ENCODE results near the gene NAPSA. TPM values are rescaled to one million over a fixed set of nuclear protein-coding genes. Genes with fewer than 3 reads are reported as not detected.
A peak's percentile ranks its signal among the peaks of the same experiment; 100 is the strongest.

Gene NAPSA
- total and polyA plus RNA-seq, 9 of the 15 experiments (the other 6 are each of a cell fraction or from before 2014, with no cell fraction given), result 0.25 to 1.9 (median 0.69) TPM

- TF ChIP-seq ZNF431 (CRISPR knock-in tag; IDR thresholded peaks at IDR 0.05) (no peak; the same call in 1 of the 2 replicates), U2AF1 (optimal IDR thresholded peaks at IDR 0.05; ENCODE audit: low read depth, low read length) (no peak), E2F6 (IDR thresholded peaks at IDR 0.05; ENCODE audit: borderline replicate concordance in 1 of 2, extremely low read depth in 1 of 2, insufficient read depth in 1 of 2, insufficient read length in 1 of 2, low read depth in 1 of 2, low read length in 1 of 2, poor library complexity in 1 of 2, severe bottlenecking in 1 of 2) (peak; percentile 79 to 92), NCOR1 (IDR thresholded peaks at IDR 0.05) (no peak), GTF2A2 (tag; IDR thresholded peaks at IDR 0.05) (no peak), POU5F1 (IDR thresholded peaks at IDR 0.05; ENCODE audit: borderline replicate concordance, low read depth, low read length, partially characterized antibody) (no peak), PREB (CRISPR knock-in tag; IDR thresholded peaks at IDR 0.05) (no peak), POLR2A (conservative IDR thresholded peaks at IDR 0.05) (peak; percentile 95), ZNF140 (CRISPR knock-in tag; IDR thresholded peaks at IDR 0.05) (no peak), MIER1 (IDR thresholded peaks at IDR 0.05; ENCODE audit: low read depth) (no peak), ZNF444 (CRISPR knock-in tag; IDR thresholded peaks at IDR 0.05) (no peak), CREM (IDR thresholded peaks at IDR 0.05; ENCODE audit: low read depth) (peak; percentile 100), USF1 (CRISPR knock-in tag; IDR thresholded peaks at IDR 0.05) (no peak), MEIS2 (IDR thresholded peaks at IDR 0.05; ENCODE audit: partially characterized antibody) (peak; percentile 93), HNRNPL (IDR thresholded peaks at IDR 0.05; ENCODE audit: low read depth, low read length) (no peak), FOXK2 (conservative IDR thresholded peaks at IDR 0.05 in 1 of 2, IDR thresholded peaks at IDR 0.05 in 1 of 2; ENCODE audit: low read depth in 2 of 2) (peak in 1 of 2 experiments; percentile 61; a peak in 3 of 4 replicates), HMGXB4 (CRISPR knock-in tag; IDR thresholded peaks at IDR 0.05) (no peak; the same call in 1 of the 2 replicates), SUPT5H (IDR thresholded peaks at IDR 0.05) (peak; percentile 95), NONO (IDR thresholded peaks at IDR 0.05; ENCODE audit: low read depth in 2 of 2, low read length in 1 of 2) (no peak)
Measured at GRCh38 chr19:50358483-50359327, 6.7 kb downstream of the NAPSA start (continued).

Data from K562 (cell line).